Transverse colon (tissue), 4 donors: ENCODE results near the gene APOL1. TPM values are rescaled to one million over a fixed set of nuclear protein-coding genes. Genes with fewer than 3 reads are reported as not detected.

ENCODE experiments used
- DNase-seq: peaks from one replicate; pipeline ENCODE4 v3.0.0-alpha.2; 2019
- H3K27ac ChIP-seq, 4 donors: fragments of 200-600 bp; sonication (generic); 2 replicates each; pipeline ENCODE4 v1.5.1; 2016 to 2018; ENCODE audit warnings: inconsistent platforms in 4 of 4
- H3K27me3 ChIP-seq: fragments of 200-600 bp; sonication (generic); 2 replicates; pipeline ENCODE4 v1.5.1; 2017; ENCODE audit warnings: inconsistent platforms
- H3K36me3 ChIP-seq, 4 donors: fragments of 200-600 bp; sonication (generic); 2 replicates each; pipeline ENCODE4 v1.5.1; 2017 to 2019; ENCODE audit warnings: inconsistent platforms in 4 of 4
- H3K4me1 ChIP-seq, 4 donors: fragments of 200-600 bp; sonication (generic); 2 replicates each; pipeline ENCODE4 v1.5.1; 2017 to 2020; ENCODE audit warnings: inconsistent platforms in 4 of 4
- H3K4me3 ChIP-seq, 4 donors: fragments of 200-600 bp; sonication (generic); 1 replicate in 1 of 4; 2 replicates in 3 of 4; pipeline versions ENCODE4 v1.5.1 to v1.6.1; 2017 to 2019; ENCODE audit warnings: inconsistent platforms in 4 of 4
- H3K9me3 ChIP-seq, 2 donors: fragments of 200-600 bp; sonication (generic); 2 replicates each; pipeline ENCODE4 v1.5.1; 2017 to 2019; ENCODE audit warnings: inconsistent platforms in 2 of 2
- CTCF ChIP-seq, 5 experiments: fragments of 200-600 bp in 3 of 5; fragments of 450-650 bp in 2 of 5; sonication (generic) in 3 of 5; IDR thresholded peaks; 1 replicate in 2 of 5; 2 replicates in 3 of 5; pipeline ENCODE4 v1.5.1; 2016 to 2017; ENCODE audit warnings: antibody characterized with exemption in 5 of 5, inconsistent platforms in 3 of 5, mild to moderate bottlenecking in 2 of 5, moderate library complexity in 1 of 5
- EP300 ChIP-seq: sonication (generic); formaldehyde crosslinking; IDR thresholded peaks from one replicate; pipeline ENCODE4 v1.6.1; 2017; ENCODE audit warnings: antibody characterized with exemption, low read depth
- POLR2A ChIP-seq: fragments of 450-650 bp; IDR thresholded peaks from one replicate; pipeline ENCODE4 v1.6.1; 2016; ENCODE audit warnings: antibody characterized with exemption, mild to moderate bottlenecking, moderate library complexity
- POLR2AphosphoS5 ChIP-seq, 3 donors: sonication (generic); formaldehyde crosslinking; IDR thresholded peaks; one replicate each; pipeline ENCODE4 v1.6.1; 2016; ENCODE audit warnings: antibody characterized with exemption in 3 of 3
- WGBS, 2 donors: methylation state at CpG; one replicate each; pipeline ENCODE4 v1.1.5; 2018; ENCODE audit warnings: low coverage in 1 of 2; 5-methylcytosine and 5-hydroxymethylcytosine counted together
- in situ Hi-C, 4 donors: fragments of 200-750 bp; cut with MboI; loops; one replicate each; pipeline versions ENCODE4 v1.15.0 to v1.15.1; 2017; ENCODE audit warnings: low sequenced_read_pairs in 3 of 4, low pct_ligation_motif_present in 1 of 4, low pct_unique_long_range_greater_than_20kb in 1 of 4
- intact Hi-C: fragments of 100-400 bp; cut with DNase I; formaldehyde crosslinking; loops from one replicate; pipeline ENCODE4 v1.15.1; 2023; ENCODE audit warnings: low total_unique reads
- total RNA-seq, 4 donors: library from RNA; depleted of rRNA; stranded (reverse); fragments of >200 nt; gene quantifications; one replicate each; pipeline ENCODE4 v1.1.0, GENCODE V29; 2016

APOL1 gene
- total RNA-seq, 4 donors from 2014 or later = 2.2 to 19.5 (median 14.7) TPM

- H3K4me1 ChIP-seq = peaks cover 14 to 45% (median 32%) of the 10 kb centered on the region in 4 donors
- no peak overlapping the region for H3K27ac ChIP-seq
- intact Hi-C loops = no loop called here
- in situ Hi-C loops = no loop called here
- 71 to 83% methylated on average over 2 to 3 of the region's 3 CpGs for WGBS, 2 donors
- TF ChIP-seq POLR2A (no peak), CTCF (IDR thresholded peaks at IDR 0.05) (no peak), EP300 (no peak), POLR2AphosphoS5 (IDR thresholded peaks at IDR 0.05) (no peak)
- no peak for DNase-seq
- no peaks in the 10 kb centered on the region for H3K27me3 ChIP-seq
- H3K36me3 ChIP-seq = peaks cover 0 to 17% (median 5%) of the 10 kb centered on the region in 4 donors
- no peak overlapping the region for H3K4me3 ChIP-seq
- H3K9me3 ChIP-seq = no peaks in the 10 kb centered on the region
Observed at GRCh38 chr22:36235585-36235984, 17.3 kb upstream of the APOL1 start.

- Histone ChIP-seq H3K4me1 (peaks cover 14 to 45% (median 32%) of the 10 kb centered on the region in 4 donors), H3K36me3 (peaks cover 0 to 9% (median under 1%) of the 10 kb centered on the region in 4 donors), H3K4me3 (peak overlapping the region in 1 of 4 donors; percentile 69), H3K27ac (peak overlapping the region in 3 of 4 donors; percentile 89 to 96 (median 94)), H3K9me3 (no peaks in the 10 kb centered on the region), H3K27me3 (no peaks in the 10 kb centered on the region)
- WGBS, 2 donors = 75 to 79% methylated on average over 1 to 14 of the region's 14 CpGs
- intact Hi-C loops = no loop called here
- in situ Hi-C loops = no loop called here
- DNase-seq = no peak
- TF ChIP-seq POLR2A (no peak), CTCF (IDR thresholded peaks at IDR 0.05) (no peak), EP300 (no peak), POLR2AphosphoS5 (IDR thresholded peaks at IDR 0.05) (no peak)
Observed at GRCh38 chr22:36236388-36237319, 16.3 kb upstream of the APOL1 start.

GRCh38 chr22:36237462-36238372 is 15.2 kb upstream of the APOL1 start:
- Histone ChIP-seq H3K4me1 (peaks cover 14 to 45% (median 32%) of the 10 kb centered on the region in 4 donors), H3K27me3 (no peaks in the 10 kb centered on the region), H3K9me3 (no peaks in the 10 kb centered on the region), H3K4me3 (peak overlapping the region; percentile 7 to 69 (median 46)), H3K36me3 (no peaks in the 10 kb centered on the region), H3K27ac (peak overlapping the region; percentile 89 to 96 (median 92))
- intact Hi-C loops (no loop called here), in situ Hi-C loops (no loop called here)
- DNase-seq = peak; percentile 43
- TF ChIP-seq POLR2A (no peak), CTCF (IDR thresholded peaks at IDR 0.05) (no peak), EP300 (no peak), POLR2AphosphoS5 (IDR thresholded peaks at IDR 0.05) (no peak)
- 53% methylated on average over 12 of the region's 12 CpGs; no CpG with 5 or more reads in 1 of the 2 donors for WGBS, 2 donors
